Endodermal cell (in vitro differentiated cells): ENCODE data around the gene CARD14. TPM values are rescaled to one million over a fixed set of nuclear protein-coding genes. Genes with fewer than 3 reads are reported as not detected.

Experiments used
- DNase-seq: peaks from one replicate; pipeline ENCODE4 v3.0.0-alpha.2; 2017
- H3K27ac ChIP-seq: 2 replicates; pipeline ENCODE4 v1.5.1; 2013; ENCODE audit warnings: mild to moderate bottlenecking, low read depth, low read length, moderate library complexity
- H3K27me3 ChIP-seq: 2 replicates; pipeline ENCODE4 v1.6.1; 2013; ENCODE audit warnings: mild to moderate bottlenecking, low read length, moderate library complexity; ENCODE audit not compliant: insufficient read depth, control insufficient read depth, poor library complexity, severe bottlenecking
- H3K36me3 ChIP-seq: 2 replicates; pipeline ENCODE4 v1.7.0; 2013; ENCODE audit warnings: mild to moderate bottlenecking, low read length, moderate library complexity; ENCODE audit not compliant: control insufficient read depth, insufficient read depth
- H3K4me1 ChIP-seq: one replicate; pipeline ENCODE4 v1.7.0; 2013; ENCODE audit warnings: low read length; ENCODE audit not compliant: control insufficient read depth, insufficient read depth
- H3K4me3 ChIP-seq: 2 replicates; pipeline ENCODE4 v1.5.1; 2013; ENCODE audit warnings: mild to moderate bottlenecking, low read length, moderate library complexity
- H3K9ac ChIP-seq: 2 replicates; pipeline ENCODE4 v1.6.1; 2013; ENCODE audit warnings: mild to moderate bottlenecking, low read length, moderate library complexity; ENCODE audit not compliant: poor library complexity, severe bottlenecking; ENCODE audit errors: extremely low read depth
- H3K9me3 ChIP-seq: 2 replicates; pipeline ENCODE4 v1.6.1; 2013; ENCODE audit warnings: mild to moderate bottlenecking, low read length, moderate library complexity; ENCODE audit not compliant: control insufficient read depth
- H3K27ac Mint-ChIP-seq: 2 replicates; pipeline ENCODE4 v1.8.0; 2020; ENCODE audit warnings: mixed read lengths
- H3K27me3 Mint-ChIP-seq: 2 replicates; pipeline ENCODE4 v1.8.0; 2021; ENCODE audit warnings: mild to moderate bottlenecking, mixed read lengths; ENCODE audit not compliant: insufficient read depth
- H3K36me3 Mint-ChIP-seq: 2 replicates; pipeline ENCODE4 v1.8.0; 2020; ENCODE audit warnings: low read depth, mixed read lengths
- H3K4me1 Mint-ChIP-seq: 2 replicates; pipeline ENCODE4 v1.8.0; 2020; ENCODE audit warnings: mixed read lengths
- H3K4me3 Mint-ChIP-seq: 2 replicates; pipeline ENCODE4 v1.8.0; 2020; ENCODE audit warnings: mild to moderate bottlenecking, moderate library complexity, mixed read lengths
- H3K9me3 Mint-ChIP-seq: 2 replicates; pipeline ENCODE4 v1.8.0; 2020; ENCODE audit warnings: mild to moderate bottlenecking, mixed read lengths
- WGBS, 2 experiments: methylation state at CpG; one replicate each; pipeline versions ENCODE4 v1.1.5 to v1.1.7; 2013; ENCODE audit warnings: missing lambda C conversion rate in 2 of 2, mixed read lengths in 1 of 2; ENCODE audit not compliant: insufficient coverage in 1 of 2, insufficient read length in 1 of 2; 5-methylcytosine and 5-hydroxymethylcytosine counted together
- total RNA-seq, 2 donors: library from RNA; stranded (reverse); fragmentation: NEBNext Ultra II Directional in 1 of 2; extraction: Animal tissue kit (Norgen Biotek cat#: 25700) in 1 of 2; gene quantifications; 2 replicates in 1 of 2; 3 replicates in 1 of 2; pipeline ENCODE4 v1.2.1, GENCODE V29; 2021
- TF ChIP-seq, protein P1 (sequence below): fragments of 200-600 bp; sonication (generic); conservative IDR thresholded peaks from 2 replicates; pipeline ENCODE4 v1.5.0; 2021; ENCODE audit warnings: antibody characterized with exemption, mild to moderate bottlenecking

The CARD14 gene
- total RNA-seq, 2 donors from 2014 or later: 0.31 TPM; not detected in 1

DNA sequence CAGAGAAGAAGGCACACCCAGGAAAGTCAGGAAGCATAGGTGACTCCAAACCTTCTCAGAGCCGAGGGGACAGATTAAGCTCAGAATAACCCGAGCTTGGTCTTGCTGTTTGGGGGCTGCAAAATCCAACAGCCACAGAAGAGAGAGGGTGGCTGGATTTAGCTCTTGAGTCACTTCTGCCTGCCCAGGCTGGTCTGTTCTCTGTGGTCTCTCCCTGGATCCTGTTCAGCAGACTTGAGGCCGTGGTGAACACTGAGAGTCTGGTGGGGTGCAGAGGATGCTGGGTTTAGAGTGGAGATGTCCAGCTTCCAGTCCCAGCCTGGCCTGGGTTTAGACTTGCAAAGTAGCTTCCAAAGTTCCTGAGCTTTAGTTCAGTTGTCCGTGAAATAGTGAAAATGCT lies 59.2 kb downstream of the CARD14 start:
- no peaks in the 10 kb centered on the region for H3K27me3 ChIP-seq
- Mint-ChIP-seq H3K36me3 (peaks cover 60% of the 10 kb centered on the region), H3K4me3 (no peak overlapping the region), H3K27me3 (no peaks in the 10 kb centered on the region), H3K9me3 (peaks cover 29% of the 10 kb centered on the region), H3K27ac (no peak overlapping the region), H3K4me1 (peaks cover 8% of the 10 kb centered on the region)
- no peak overlapping the region for H3K4me3 ChIP-seq
- TF ChIP-seq, protein P1, sequence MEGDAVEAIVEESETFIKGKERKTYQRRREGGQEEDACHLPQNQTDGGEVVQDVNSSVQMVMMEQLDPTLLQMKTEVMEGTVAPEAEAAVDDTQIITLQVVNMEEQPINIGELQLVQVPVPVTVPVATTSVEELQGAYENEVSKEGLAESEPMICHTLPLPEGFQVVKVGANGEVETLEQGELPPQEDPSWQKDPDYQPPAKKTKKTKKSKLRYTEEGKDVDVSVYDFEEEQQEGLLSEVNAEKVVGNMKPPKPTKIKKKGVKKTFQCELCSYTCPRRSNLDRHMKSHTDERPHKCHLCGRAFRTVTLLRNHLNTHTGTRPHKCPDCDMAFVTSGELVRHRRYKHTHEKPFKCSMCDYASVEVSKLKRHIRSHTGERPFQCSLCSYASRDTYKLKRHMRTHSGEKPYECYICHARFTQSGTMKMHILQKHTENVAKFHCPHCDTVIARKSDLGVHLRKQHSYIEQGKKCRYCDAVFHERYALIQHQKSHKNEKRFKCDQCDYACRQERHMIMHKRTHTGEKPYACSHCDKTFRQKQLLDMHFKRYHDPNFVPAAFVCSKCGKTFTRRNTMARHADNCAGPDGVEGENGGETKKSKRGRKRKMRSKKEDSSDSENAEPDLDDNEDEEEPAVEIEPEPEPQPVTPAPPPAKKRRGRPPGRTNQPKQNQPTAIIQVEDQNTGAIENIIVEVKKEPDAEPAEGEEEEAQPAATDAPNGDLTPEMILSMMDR: no peak
- peaks cover 25% of the 10 kb centered on the region for H3K9me3 ChIP-seq
- peaks cover 62% of the 10 kb centered on the region for H3K36me3 ChIP-seq
- H3K4me1 ChIP-seq: no peaks in the 10 kb centered on the region
- DNase-seq: no peak
- H3K27ac ChIP-seq: no peak overlapping the region
- WGBS, 2 experiments: 93 to 96% methylated on average over 3 to 4 of the region's 4 CpGs
- no peak overlapping the region for H3K9ac ChIP-seq

DNA sequence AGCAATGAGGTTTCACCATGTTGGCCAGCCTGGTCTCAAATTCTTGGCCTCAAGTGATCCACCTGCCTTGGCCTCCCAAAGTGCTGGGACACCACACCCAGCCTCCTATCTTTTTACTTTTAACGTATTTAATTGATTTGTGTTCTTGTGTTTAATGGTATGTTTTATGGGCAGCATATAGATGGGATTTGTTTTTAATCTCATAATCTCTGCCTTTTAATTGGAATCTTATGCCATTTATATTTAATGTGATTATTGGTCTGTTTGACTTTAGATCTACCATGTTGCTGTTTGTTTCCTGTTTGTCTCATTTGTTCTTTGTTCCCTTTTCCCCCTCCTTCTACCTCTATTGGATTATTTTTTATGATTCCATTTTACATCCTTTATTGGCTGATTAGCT lies 62.6 kb downstream of the CARD14 start:
- H3K4me1 Mint-ChIP-seq: no peaks in the 10 kb centered on the region
- H3K36me3 Mint-ChIP-seq: peaks cover 71% of the 10 kb centered on the region

DNA sequence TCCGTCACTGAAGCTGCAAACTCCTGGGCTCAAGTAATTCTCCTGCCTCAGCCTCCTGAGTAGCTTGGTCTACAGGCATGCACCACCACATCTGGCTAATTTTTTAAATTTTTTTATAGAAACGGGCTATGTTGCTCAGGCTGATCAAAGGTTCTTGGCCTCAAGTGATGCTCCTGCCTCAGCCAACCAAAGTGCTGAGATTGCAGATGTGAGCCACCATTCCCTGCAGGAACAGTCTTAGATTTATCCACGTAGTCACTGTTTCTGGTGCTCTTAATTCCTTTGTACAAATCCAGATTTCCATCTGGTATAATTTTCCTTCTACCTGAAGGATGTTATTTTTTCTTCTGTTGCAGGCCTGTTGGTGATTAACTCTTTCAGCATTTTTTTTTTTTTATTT lies 63.4 kb downstream of the CARD14 start:
- Histone ChIP-seq H3K27me3 (no peaks in the 10 kb centered on the region), H3K27ac (no peak overlapping the region), H3K9ac (no peak overlapping the region), H3K9me3 (peaks cover 25% of the 10 kb centered on the region), H3K4me3 (no peak overlapping the region), H3K4me1 (no peaks in the 10 kb centered on the region), H3K36me3 (peaks cover 82% of the 10 kb centered on the region)
- Mint-ChIP-seq H3K27me3 (no peaks in the 10 kb centered on the region), H3K4me1 (no peaks in the 10 kb centered on the region), H3K4me3 (no peak overlapping the region), H3K36me3 (peaks cover 76% of the 10 kb centered on the region), H3K27ac (no peak overlapping the region), H3K9me3 (peaks cover 29% of the 10 kb centered on the region)
- TF ChIP-seq, protein P1: no peak
- no peak for DNase-seq
- WGBS, 2 experiments: 93 to 96% methylated on average over 2 to 3 of the region's 3 CpGs

More for the DNA sequence above, 62.6 kb downstream of the CARD14 start:
- Histone ChIP-seq H3K4me1 (no peaks in the 10 kb centered on the region), H3K9me3 (peaks cover 25% of the 10 kb centered on the region), H3K36me3 (peaks cover 81% of the 10 kb centered on the region), H3K27me3 (no peaks in the 10 kb centered on the region), H3K9ac (no peak overlapping the region), H3K4me3 (peak overlapping the region; percentile 33), H3K27ac (no peak overlapping the region)
- Mint-ChIP-seq H3K27ac (no peak overlapping the region), H3K9me3 (peaks cover 29% of the 10 kb centered on the region), H3K4me3 (no peak overlapping the region), H3K27me3 (no peaks in the 10 kb centered on the region)
- TF ChIP-seq, protein P1: no peak
- no CpG with 5 or more reads among the region's 1 CpG for WGBS, 2 experiments
- no peak for DNase-seq
